ENCODE data around the gene ATF5. TPM values are rescaled to one million over a fixed set of nuclear protein-coding genes. Genes with fewer than 3 reads are reported as not detected.

Gene ATF5
- polyA plus RNA-seq, 3 donors: 5.8 to 22.1 (median 6.0) TPM

- Histone ChIP-seq H3K4me2 (replicated peaks; ENCODE audit: extremely low read depth, low read length, poor library complexity, severe bottlenecking) (peak overlapping the region; percentile 81), H3K4me1 (ENCODE audit: control insufficient read depth in 1 of 2, insufficient read depth in 2 of 2, low read length in 2 of 2) (peaks cover 21 to 23% of the 10 kb centered on the region in 2 donors), H3K27ac (ENCODE audit: low read depth in 1 of 2, low read length in 2 of 2) (no peak overlapping the region), H3K79me2 (ENCODE audit: insufficient read depth, low read length) (no peaks in the 10 kb centered on the region), H3K9me3 (replicated peaks in 1 of 2; ENCODE audit: control insufficient read depth in 1 of 2, insufficient read depth in 1 of 2, low read length in 2 of 2) (no peaks in the 10 kb centered on the region), H3K36me3 (replicated peaks in 1 of 2; ENCODE audit: control insufficient read depth in 1 of 2, insufficient read depth in 2 of 2, low read length in 2 of 2) (no peaks in the 10 kb centered on the region), H3K9ac (ENCODE audit: insufficient read depth, low read length, poor library complexity, severe bottlenecking) (no peak overlapping the region), H3K27me3 (ENCODE audit: control insufficient read depth in 2 of 2, insufficient read depth in 2 of 2, low read length in 2 of 2) (peaks cover 0 to 9% of the 10 kb centered on the region in 2 donors), H3K4me3 (replicated peaks in 1 of 3; ENCODE audit: low read depth in 2 of 3, low read length in 3 of 3) (peak overlapping the region; percentile 5 to 65 (median 16)), H2AFZ (ENCODE audit: insufficient read depth, low read depth, low read length, poor library complexity, severe bottlenecking) (peak overlapping the region; percentile 63), H4K20me1 (ENCODE audit: insufficient read depth, low read length) (peaks cover 15% of the 10 kb centered on the region)
- 24% methylated on average over 58 of the region's 69 CpGs for WGBS (ENCODE audit: insufficient coverage)
- DNase-seq: no peak
- TF ChIP-seq CTCF (IDR thresholded peaks at IDR 0.05): peak; percentile 55
- peaks cover 19 to 48% (median 30%) of the 10 kb centered on the region in 3 donors for H3K27me3 Mint-ChIP-seq (ENCODE audit: low read depth in 3 of 3)
- H3K36me3 Mint-ChIP-seq: peaks cover 19 to 31% of the 10 kb centered on the region in 2 donors
- H3K4me1 Mint-ChIP-seq: peaks cover 27% of the 10 kb centered on the region
- peaks cover 0 to 7% (median 0%) of the 10 kb centered on the region in 7 donors for H3K9me3 Mint-ChIP-seq
- intact Hi-C loops (cut with micrococcal nuclease): no loop called here
- peak overlapping the region in 5 of 7 donors; percentile 24 to 78 (median 46) for H3K27ac Mint-ChIP-seq
- peak overlapping the region; percentile 75 to 82 for H3K4me3 Mint-ChIP-seq
Measured at GRCh38 chr19:49890349-49891311, 38.4 kb upstream of the ATF5 start.

GRCh38 chr19:49891393-49891792 is 37.6 kb upstream of the ATF5 start:
- no peaks in the 10 kb centered on the region for H3K36me3 ChIP-seq (replicated peaks in 1 of 2; ENCODE audit: control insufficient read depth in 1 of 2, insufficient read depth in 2 of 2, low read length in 2 of 2)
- H3K4me3 ChIP-seq (replicated peaks in 1 of 3; ENCODE audit: low read depth in 2 of 3, low read length in 3 of 3): no peak overlapping the region
- no peaks in the 10 kb centered on the region for H3K9me3 ChIP-seq (replicated peaks in 1 of 2; ENCODE audit: control insufficient read depth in 1 of 2, insufficient read depth in 1 of 2, low read length in 2 of 2)
- no peaks in the 10 kb centered on the region for H3K79me2 ChIP-seq (ENCODE audit: insufficient read depth, low read length)
- DNase-seq: no peak
- Mint-ChIP-seq H3K4me3 (peak overlapping the region in 1 of 2 donors; percentile 43), H3K27me3 (ENCODE audit: low read depth in 3 of 3) (peaks cover 22 to 48% (median 30%) of the 10 kb centered on the region in 3 donors), H3K36me3 (peaks cover 19 to 28% of the 10 kb centered on the region in 2 donors), H3K4me1 (peaks cover 35% of the 10 kb centered on the region), H3K27ac (peak overlapping the region in 1 of 7 donors; percentile 10), H3K9me3 (peaks cover 0 to 7% (median 0%) of the 10 kb centered on the region in 7 donors)
- no peak overlapping the region for H2AFZ ChIP-seq (ENCODE audit: insufficient read depth, low read depth, low read length, poor library complexity, severe bottlenecking)
- H4K20me1 ChIP-seq (ENCODE audit: insufficient read depth, low read length): peaks cover 15% of the 10 kb centered on the region
- no peak overlapping the region for H3K4me2 ChIP-seq (replicated peaks; ENCODE audit: extremely low read depth, low read length, poor library complexity, severe bottlenecking)
- intact Hi-C loops (cut with micrococcal nuclease): no loop called here
- H3K9ac ChIP-seq (ENCODE audit: insufficient read depth, low read length, poor library complexity, severe bottlenecking): no peak overlapping the region
- peaks cover 29 to 31% of the 10 kb centered on the region in 2 donors for H3K4me1 ChIP-seq (ENCODE audit: control insufficient read depth in 1 of 2, insufficient read depth in 2 of 2, low read length in 2 of 2)
- H3K27ac ChIP-seq (ENCODE audit: low read depth in 1 of 2, low read length in 2 of 2): no peak overlapping the region
- no peak for TF ChIP-seq CTCF (IDR thresholded peaks at IDR 0.05)
- H3K27me3 ChIP-seq (ENCODE audit: control insufficient read depth in 2 of 2, insufficient read depth in 2 of 2, low read length in 2 of 2): peaks cover 0 to 9% of the 10 kb centered on the region in 2 donors
- WGBS (ENCODE audit: insufficient coverage): 95% methylated on average over 17 of the region's 17 CpGs

Data from CD14-positive monocyte (primary cell).